ENCODE measurements around the gene OR51T1.

OR51T1 gene

GRCh38 chr11:4924239-4924638 lies 42.5 kb downstream of the OR51T1 start, which contains the start of gene OR51G1:
TSS of gene OR51G1 (minus strand) at chr11:4924339. CDS start at chr11:4924339, 0 bp downstream.
- DNase-seq (ENCODE audit: low read depth in 1 of 2, low spot score in 1 of 2) = no peak

GRCh38 chr11:4926608-4927007 lies 44.9 kb downstream of the OR51T1 start:
- no peak for DNase-seq (ENCODE audit: low read depth in 1 of 2, low spot score in 1 of 2)
